NCI-H2227 (cell line): ENCODE results near the gene CHRNB4.
"Not testable (repeated sequence)": the region's sequence is repeated elsewhere in the genome, so short reads cannot be mapped to it uniquely, and the experiment has no call there.

Experiments used
- DNase-seq: peaks from one replicate; lab custom pipeline; 2025; ENCODE audit not compliant: unreplicated experiment; lab: John Stamatoyannopoulos, UW

The CHRNB4 gene

DNA sequence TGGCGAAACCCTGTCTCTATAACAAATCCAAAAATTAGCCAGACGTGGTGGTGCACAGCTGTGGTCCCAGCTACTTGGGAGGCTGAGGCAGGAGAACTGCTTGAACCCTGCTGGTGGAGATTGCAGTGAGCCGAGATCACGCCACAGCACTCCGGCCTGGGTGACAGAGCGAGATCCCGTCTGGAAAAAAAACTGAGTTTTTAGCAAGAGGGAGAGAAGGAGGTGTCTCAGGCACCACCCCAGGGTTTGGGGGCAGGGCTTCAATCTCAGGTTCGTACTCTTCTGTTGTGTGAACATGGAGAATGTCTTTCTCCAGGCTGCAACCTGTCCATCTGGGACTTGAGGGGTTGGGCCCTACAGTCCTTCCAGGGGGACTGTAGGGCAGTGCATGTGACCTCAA lies 22.9 kb downstream of the CHRNB4 start:
- no peak for DNase-seq

DNA sequence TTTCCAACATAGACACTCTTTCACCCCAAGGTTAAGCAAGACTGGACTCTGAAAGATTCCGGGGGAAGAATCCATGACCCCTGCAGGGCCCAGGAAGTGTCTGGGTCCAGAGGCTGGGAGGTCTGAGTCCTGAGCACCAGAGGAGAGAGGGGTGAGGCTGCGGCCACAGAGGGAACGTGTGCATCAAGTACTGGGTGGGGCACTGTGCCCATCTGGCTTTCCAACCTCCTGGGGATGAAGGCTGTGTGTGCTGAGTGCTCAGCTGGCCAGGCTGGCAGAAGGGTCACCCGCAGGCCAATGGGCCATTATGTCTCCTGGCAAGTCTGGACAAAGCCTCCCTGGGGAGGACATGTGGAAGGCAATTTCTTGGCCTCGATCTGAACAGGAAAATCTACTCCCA lies 23.5 kb downstream of the CHRNB4 start:
- DNase-seq, result no peak

DNA sequence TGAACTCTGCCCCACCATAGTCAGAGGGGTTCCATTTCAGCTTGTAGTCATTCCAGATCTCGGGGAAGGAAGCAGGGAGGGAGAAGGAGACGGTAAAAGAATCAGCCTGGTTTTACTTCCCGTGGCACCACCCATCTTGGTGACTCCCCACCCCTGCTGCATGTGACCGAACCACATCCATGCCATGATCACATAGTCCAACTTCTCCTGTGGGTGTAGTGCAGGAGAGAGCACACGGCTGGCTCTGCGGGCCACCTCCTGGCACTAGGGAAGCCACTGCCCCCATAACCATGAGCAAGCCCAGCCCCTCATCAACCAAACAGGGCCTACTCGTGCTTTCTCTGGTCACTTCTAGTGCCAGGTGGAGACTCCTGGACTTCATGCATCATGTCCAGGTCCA lies 23.9 kb downstream of the CHRNB4 start:
- no peak for DNase-seq

DNA sequence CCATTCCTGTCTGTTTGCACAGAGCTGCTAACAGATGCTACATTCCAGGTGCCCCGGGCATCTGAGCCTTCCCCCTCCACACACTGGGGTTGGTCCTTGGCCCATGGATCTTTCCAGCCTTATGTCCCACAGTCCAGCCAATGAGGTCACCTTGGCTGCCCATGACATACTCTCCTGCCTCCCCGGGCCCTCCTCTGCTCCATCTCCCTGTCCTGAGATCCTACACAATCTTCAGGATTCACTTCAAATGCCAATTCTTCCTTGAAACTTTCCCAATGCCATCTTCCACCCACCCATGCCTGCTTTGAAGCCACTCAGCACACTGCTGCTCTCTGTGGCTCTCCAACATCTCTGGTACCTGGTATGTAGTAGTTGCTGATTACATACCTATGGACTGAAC lies 24.5 kb downstream of the CHRNB4 start:
- DNase-seq, result no peak

DNA sequence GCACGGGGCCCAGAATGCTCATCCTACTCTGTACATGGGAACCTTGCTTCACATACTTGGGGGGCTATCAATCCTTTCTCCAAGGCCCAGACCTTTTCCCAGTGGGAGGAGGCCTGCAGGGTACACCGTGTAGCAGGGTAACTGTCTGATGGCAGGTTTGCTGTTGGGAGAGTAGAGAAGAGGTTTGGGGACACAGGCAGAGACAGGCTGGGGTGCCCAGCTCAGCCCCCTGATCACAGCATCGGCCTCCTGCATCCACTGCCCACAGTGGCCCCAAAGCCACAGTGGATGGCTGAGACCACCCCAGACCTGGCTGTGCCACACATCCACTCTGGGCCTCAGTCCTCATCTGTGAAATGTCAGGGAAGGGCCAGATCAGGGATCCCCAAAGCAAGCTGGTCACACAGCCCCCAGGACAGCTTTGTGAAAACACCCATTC lies 25.8 kb downstream of the CHRNB4 start:
- DNase-seq, result no peak

DNA sequence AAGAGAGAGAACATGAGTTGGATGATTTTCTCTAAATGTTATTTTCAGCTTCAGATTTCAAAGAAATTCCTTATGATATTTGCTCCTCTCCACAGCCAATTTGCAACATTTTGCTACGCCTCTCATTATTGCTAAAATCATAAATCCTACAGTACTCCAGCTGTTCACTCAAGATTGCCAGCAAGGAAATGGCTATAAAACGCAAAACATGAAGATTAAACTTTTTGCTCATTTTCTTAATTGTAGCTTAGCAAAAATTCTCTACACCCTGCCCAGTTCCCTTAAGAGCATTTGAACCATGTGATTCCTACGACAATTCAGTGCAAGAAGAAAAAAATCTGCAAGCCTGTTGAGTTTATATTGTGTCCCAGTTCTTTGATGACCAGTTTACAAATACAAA lies 27.0 kb downstream of the CHRNB4 start:
- no peak for DNase-seq

DNA sequence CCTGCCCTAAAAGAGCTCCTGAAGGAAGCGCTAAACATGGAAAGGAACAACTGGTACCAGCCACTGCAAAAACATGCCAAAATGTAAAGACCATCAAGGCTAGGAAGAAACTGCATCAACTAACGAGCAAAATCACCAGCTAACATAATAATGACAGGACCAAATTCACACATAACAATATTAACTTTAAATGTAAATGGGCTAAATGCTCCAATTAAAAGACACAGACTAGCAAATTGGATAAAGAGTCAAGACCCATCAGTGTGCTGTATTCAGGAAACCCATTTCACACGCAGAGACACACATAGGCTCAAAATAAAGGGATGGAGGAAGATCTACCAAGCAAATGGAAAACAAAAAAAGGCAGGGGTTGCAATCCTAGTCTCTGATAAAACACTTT lies 31.5 kb downstream of the CHRNB4 start:
- DNase-seq, result not testable (repeated sequence)

DNA sequence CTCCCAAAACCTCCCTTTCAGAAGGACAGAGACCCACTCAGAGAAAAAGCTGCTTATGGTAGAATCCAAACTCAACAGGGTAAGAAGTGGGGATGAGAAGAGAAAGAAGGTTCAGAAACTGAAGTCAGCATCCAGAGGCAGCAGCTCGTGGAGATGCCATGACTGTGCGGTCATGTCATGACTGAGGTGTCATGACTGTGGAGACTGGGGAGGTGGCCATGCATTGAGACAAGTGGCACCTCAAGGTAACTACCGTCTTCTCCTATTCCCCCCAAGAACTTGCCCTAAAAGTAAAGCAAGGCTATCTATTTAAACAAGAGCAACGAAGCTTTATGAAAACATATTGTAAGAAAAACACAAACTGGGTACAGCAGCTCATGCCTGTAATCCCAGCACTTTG lies 35.3 kb downstream of the CHRNB4 start:
- DNase-seq, result no peak

DNA sequence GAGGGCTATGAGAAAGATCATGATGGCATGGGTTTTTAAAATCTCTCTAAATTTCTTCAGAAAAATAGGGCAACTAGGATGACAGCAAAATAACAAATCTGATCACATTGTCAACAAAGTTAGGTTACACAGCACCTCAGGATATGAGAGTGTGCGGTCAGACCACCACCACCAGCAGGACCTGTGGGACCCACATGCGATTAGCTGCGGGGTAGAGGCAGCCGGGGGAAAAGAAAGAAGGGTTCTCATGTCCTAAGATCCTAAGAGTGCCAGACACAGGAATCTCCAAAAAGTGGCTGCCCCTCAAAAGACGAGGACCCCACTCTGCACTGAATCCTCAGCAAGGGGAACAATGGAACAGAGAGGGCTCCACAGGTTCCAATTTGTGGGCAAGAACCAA lies 35.8 kb downstream of the CHRNB4 start:
- DNase-seq, result no peak

DNA sequence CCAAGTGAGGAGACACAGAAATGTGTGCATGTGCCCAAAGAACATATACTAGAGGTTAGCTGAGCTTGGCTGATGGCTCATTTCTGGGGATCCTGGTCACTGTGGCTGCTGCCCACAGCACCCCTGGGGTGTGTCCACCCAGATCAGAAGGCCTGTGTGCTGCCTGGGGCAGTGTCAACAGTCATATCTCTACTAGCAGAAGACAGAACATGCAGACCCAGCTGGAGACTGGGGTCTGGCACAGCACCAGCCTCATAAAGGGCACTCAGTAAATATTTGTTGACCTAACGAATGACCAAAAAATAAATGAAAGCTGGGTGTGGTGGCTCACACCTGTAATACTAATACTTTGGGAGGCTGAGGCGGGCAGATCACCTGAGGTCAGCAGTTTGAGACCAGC lies 36.6 kb downstream of the CHRNB4 start:
- DNase-seq, result no peak

DNA sequence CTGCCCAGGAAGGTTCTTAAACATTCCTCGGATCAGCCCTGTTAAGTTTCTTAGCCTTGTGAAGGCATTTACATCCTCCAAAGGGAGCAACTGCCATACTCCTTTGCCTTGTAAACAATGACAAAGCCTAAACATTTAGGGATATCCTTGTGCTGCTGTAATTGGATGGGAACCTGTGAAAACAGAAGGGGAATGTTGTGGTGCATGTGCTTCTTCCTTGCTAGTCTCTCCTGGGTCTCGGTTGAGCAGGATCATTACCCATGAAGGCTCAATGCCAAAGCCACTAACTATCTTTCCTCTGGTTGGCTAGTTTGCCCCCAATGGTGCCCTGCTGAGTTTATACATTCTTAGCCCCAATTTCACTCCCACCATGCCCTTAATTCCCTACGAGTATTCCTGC lies 37.5 kb downstream of the CHRNB4 start:
- no peak for DNase-seq

DNA sequence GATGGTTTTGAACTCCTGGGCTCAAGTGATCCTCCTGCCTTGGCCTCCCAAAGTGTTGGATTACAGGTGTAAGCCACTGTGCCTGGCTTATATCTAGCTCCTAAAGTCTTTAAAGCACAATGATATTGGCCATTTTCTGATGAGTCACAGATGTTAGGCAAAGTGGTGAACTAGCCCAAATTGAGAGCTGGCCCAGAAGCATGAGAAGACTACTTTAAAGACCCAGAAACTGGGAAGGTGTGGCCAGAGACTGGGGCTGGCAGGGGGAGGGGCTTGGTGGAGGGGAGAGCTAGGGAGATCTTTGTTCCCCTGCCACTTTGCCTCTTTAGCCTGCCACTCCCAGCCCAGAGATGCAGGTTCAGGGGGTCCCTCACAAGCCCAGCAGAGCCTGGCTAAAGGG lies 41.8 kb downstream of the CHRNB4 start:
- no peak for DNase-seq

DNA sequence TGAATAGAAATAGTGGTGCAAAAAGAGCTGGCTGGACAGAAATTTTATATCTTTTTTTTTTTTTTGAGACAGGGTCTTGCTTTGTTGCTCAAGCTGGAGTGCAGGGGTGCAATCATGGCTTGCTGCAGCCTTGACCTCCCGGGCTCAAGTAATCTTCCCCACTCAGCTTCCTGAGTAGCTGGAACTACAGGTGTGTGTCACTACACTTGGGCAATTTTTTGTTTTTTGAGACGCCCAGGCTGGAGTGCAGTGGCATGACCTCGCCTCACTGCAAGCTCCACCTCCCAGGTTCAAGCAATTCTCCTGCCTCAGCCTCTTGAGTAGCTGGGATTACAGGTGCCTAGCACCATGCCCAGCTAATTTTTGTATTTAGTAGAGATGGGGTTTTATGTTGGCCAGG lies 42.7 kb downstream of the CHRNB4 start:
- DNase-seq, result no peak

DNA sequence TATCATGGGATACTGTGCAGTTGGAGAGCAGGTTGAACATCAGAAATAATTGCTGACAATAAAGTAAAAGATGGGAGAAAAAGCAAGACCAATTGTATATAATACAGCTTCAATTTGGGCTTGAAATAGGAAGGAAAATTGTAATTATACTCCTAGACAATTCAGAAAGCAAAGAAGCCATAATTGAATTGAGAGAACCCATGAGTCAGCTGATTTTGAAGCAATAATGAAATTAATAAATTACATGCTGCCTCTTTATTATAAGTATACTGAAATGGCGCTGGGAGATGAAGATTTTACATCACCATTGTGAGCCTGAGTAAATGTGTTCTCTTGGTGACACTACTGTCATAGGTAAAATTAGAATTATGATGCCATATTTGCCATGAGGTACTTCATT lies 43.4 kb downstream of the CHRNB4 start:
- DNase-seq, result no peak

DNA sequence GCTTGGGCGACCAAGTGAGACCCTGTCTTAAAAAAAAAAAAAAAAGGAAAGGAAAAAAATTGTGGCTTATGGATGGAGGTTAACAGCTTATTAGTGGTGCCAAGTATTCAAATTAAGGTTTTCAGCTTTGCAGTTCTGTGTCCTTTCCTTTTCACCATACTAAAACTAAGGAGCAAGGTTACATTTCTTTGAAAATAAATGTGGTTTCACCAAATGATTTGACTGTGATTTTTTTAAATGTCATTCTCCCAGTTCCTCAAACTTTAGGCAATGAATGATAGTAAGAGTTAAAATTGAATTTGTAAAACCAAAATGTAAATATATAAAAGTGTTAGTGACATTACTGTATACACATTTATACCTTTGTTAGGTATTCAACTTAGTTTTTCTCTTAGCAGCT lies 66.1 kb downstream of the CHRNB4 start:
- no peak for DNase-seq
